ENCODE measurements around the gene GIMAP6. TPM values are rescaled to one million over a fixed set of nuclear protein-coding genes. Genes with fewer than 3 reads are reported as not detected.
"Not testable (repeated sequence)": the region's sequence is repeated elsewhere in the genome, so short reads cannot be mapped to it uniquely, and the experiment has no call there.

The GIMAP6 gene
- total and polyA plus RNA-seq, 9 donors: 3.6 to 38.1 (median 11.4) TPM

GRCh38 chr7:150621376-150621775, 10.8 kb downstream of the GIMAP6 start:
- Histone ChIP-seq H3K4me3 (no peak overlapping the region), H3K27me3 (no peaks in the 10 kb centered on the region), H3K4me1 (ENCODE audit: insufficient read depth) (no peaks in the 10 kb centered on the region), H3K36me3 (no peaks in the 10 kb centered on the region), H3K9me3 (no peaks in the 10 kb centered on the region), H3K27ac (no peak overlapping the region)
- no peak for TF ChIP-seq CTCF (IDR thresholded peaks at IDR 0.05)
- TF ChIP-seq POLR2A (IDR thresholded peaks at IDR 0.05): no peak
- no peak for TF ChIP-seq EP300 (IDR thresholded peaks at IDR 0.05)
- no peak for DNase-seq
- 53 to 72% (median 70%) methylated on average over 1 of the region's 1 CpG for WGBS, 3 donors
- intact Hi-C loops (cut with DNase I): no loop called here

- TF ChIP-seq POLR2A (IDR thresholded peaks at IDR 0.05) (no peak), EP300 (IDR thresholded peaks at IDR 0.05) (no peak), CTCF (IDR thresholded peaks at IDR 0.05) (no peak)
- H3K9me3 ChIP-seq: no peaks in the 10 kb centered on the region
- no peak overlapping the region for H3K27ac ChIP-seq
- no peaks in the 10 kb centered on the region for H3K36me3 ChIP-seq
- no peak for DNase-seq
- 64 to 93% (median 73%) methylated on average over 3 of the region's 3 CpGs for WGBS, 3 donors
- intact Hi-C loops (cut with DNase I): no loop called here
- no peaks in the 10 kb centered on the region for H3K27me3 ChIP-seq
- no peak overlapping the region for H3K4me3 ChIP-seq
- H3K4me1 ChIP-seq (ENCODE audit: insufficient read depth): no peaks in the 10 kb centered on the region
Measured at GRCh38 chr7:150620617-150621371, 11.4 kb downstream of the GIMAP6 start.

- Histone ChIP-seq H3K9me3 (no peaks in the 10 kb centered on the region), H3K4me1 (ENCODE audit: insufficient read depth) (no peaks in the 10 kb centered on the region), H3K4me3 (no peak overlapping the region), H3K36me3 (no peaks in the 10 kb centered on the region), H3K27me3 (no peaks in the 10 kb centered on the region), H3K27ac (no peak overlapping the region)
- intact Hi-C loops (cut with DNase I): no loop called here
- no peak for DNase-seq
- TF ChIP-seq CTCF (IDR thresholded peaks at IDR 0.05) (no peak), EP300 (IDR thresholded peaks at IDR 0.05) (no peak), POLR2A (IDR thresholded peaks at IDR 0.05) (no peak)
- 87 to 88% (median 88%) methylated on average over 3 of the region's 3 CpGs for WGBS, 3 donors
Measured at GRCh38 chr7:150620061-150620460, 12.1 kb downstream of the GIMAP6 start.

GRCh38 chr7:150615221-150615755, 16.9 kb downstream of the GIMAP6 start:
- H3K4me1 ChIP-seq (ENCODE audit: insufficient read depth); H3K27me3 ChIP-seq; H3K9me3 ChIP-seq; intact Hi-C loops (cut with DNase I); H3K27ac ChIP-seq; H3K36me3 ChIP-seq; H3K4me3 ChIP-seq; DNase-seq: not testable (repeated sequence)
- WGBS, 3 donors: 64 to 74% (median 71%) methylated on average over 5 of the region's 5 CpGs

GRCh38 chr7:150614426-150614825, 17.8 kb downstream of the GIMAP6 start:
- intact Hi-C loops (cut with DNase I); H3K36me3 ChIP-seq; H3K27ac ChIP-seq; H3K9me3 ChIP-seq; H3K4me3 ChIP-seq; H3K4me1 ChIP-seq (ENCODE audit: insufficient read depth); DNase-seq; H3K27me3 ChIP-seq: not testable (repeated sequence)
- 47 to 62% (median 52%) methylated on average over 1 of the region's 1 CpG for WGBS, 3 donors

Measured in ovary (tissue), 9 donors.